NB4 (cell line): ENCODE results near the gene BAIAP3.

Experiments used
- DNase-seq: peaks from one replicate; pipeline ENCODE4 v3.0.0; 2010; ENCODE audit warnings: low read depth
- H3K4me3 ChIP-seq: one replicate; pipeline ENCODE4 v1.5.1; 2011; ENCODE audit warnings: mild to moderate bottlenecking, low read depth, low read length, moderate library complexity
- MAX ChIP-seq: IDR thresholded peaks from 2 replicates; pipeline ENCODE4 v1.6.1; 2011; ENCODE audit warnings: low read depth, low read length
- MYC ChIP-seq: IDR thresholded peaks from 2 replicates; pipeline ENCODE4 v1.6.1; 2011; ENCODE audit warnings: low read depth, low read length
- POLR2A ChIP-seq: IDR thresholded peaks from 2 replicates; pipeline ENCODE4 v1.6.1; 2011; ENCODE audit warnings: mild to moderate bottlenecking; ENCODE audit not compliant: insufficient read length; ENCODE audit errors: extremely low read depth
- TF ChIP-seq, protein P1 (sequence below): IDR thresholded peaks from one replicate; pipeline ENCODE4 v1.5.1; 2012; ENCODE audit warnings: low read depth, low read length

BAIAP3 gene

DNA sequence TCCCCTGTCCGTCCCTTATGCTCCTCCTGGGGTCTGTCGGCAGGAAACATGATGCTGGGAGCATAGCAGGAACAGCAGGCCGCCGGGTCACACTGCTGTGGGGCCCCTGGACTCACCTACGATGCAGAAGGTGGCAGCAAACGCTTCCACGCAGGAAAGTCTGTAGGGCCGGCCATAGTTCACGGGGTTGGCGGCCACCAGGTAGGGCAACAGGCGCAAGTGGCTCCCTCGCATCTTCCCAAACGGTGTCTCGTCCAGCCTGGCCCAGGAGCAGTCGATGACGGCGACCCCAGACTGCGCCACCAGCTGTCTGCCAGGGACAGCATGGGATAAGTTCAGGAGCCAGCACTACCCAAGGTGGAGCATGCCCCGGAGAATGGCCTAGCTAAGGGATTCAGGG lies 17.2 kb downstream of the BAIAP3 start:
- peak overlapping the region; percentile 73 for H3K4me3 ChIP-seq
- no peak for DNase-seq
- TF ChIP-seq MAX (no peak), MYC (no peak), POLR2A (no peak)
- TF ChIP-seq, protein P1, sequence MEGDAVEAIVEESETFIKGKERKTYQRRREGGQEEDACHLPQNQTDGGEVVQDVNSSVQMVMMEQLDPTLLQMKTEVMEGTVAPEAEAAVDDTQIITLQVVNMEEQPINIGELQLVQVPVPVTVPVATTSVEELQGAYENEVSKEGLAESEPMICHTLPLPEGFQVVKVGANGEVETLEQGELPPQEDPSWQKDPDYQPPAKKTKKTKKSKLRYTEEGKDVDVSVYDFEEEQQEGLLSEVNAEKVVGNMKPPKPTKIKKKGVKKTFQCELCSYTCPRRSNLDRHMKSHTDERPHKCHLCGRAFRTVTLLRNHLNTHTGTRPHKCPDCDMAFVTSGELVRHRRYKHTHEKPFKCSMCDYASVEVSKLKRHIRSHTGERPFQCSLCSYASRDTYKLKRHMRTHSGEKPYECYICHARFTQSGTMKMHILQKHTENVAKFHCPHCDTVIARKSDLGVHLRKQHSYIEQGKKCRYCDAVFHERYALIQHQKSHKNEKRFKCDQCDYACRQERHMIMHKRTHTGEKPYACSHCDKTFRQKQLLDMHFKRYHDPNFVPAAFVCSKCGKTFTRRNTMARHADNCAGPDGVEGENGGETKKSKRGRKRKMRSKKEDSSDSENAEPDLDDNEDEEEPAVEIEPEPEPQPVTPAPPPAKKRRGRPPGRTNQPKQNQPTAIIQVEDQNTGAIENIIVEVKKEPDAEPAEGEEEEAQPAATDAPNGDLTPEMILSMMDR, result no peak

- DNase-seq, result no peak
- peak overlapping the region; percentile 73 for H3K4me3 ChIP-seq
- TF ChIP-seq, protein P1, result no peak
- TF ChIP-seq MYC, result no peak
- TF ChIP-seq POLR2A, result no peak
- no peak for TF ChIP-seq MAX
These were observed 17.8 kb downstream of the BAIAP3 start for GRCh38 chr16:1351215-1351581.

DNA sequence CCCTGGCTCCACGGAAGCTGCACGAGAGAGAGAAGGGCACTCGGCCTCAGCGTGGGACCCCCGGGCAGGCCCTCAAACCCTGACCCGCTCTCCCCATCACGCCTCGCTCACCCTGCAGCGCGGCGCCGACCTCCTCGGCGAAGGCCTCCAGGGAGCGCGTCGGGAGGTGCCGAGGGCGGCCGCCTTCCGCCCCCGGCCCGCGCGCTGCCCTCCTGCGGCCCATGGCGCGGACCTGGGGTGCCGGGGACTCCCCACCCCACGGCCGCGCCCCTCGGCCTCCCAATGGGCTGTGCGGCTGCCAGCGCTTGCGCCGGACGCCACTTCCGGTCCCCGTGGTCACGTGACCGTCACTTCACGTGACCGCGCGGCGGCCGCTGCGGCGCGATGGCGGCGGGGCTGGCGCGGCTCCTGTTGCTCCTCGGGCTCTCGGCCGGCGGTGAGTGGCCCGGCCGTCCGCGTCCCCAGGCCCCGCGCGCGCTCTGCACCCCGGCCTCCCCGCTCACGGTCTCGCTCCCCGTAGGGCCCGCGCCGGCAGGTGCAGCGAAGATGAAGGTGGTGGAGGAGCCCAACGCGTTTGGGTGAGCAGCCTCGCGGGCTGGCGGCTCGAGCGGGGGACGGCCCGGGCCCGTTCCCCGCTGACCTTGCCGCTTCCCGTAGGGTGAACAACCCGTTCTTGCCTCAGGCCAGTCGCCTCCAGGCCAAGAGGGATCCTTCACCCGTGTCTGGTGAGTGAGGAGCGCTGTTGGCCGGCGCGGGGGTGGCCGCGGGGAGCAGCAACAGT lies 18.3 kb downstream of the BAIAP3 start, which contains the start of the genes GNPTG and TSR3:
GNPTG (plus strand) TSS at position 350 of the 781 bp plus-strand sequence; CDS start at position 385, 35 bp downstream.
TSR3 (minus strand) TSS at position 297 of the 781 bp plus-strand sequence; CDS start at position 223, 74 bp downstream.
- H3K4me3 ChIP-seq, result peak within 1 kb of the TSS; percentile 90
- TF ChIP-seq MAX, result peak; percentile 90
- TF ChIP-seq MYC, result peak; percentile 67
- no peak for TF ChIP-seq POLR2A
- TF ChIP-seq, protein P1, result no peak
- peak; percentile 85 for DNase-seq

GRCh38 chr16:1354815-1355540 lies 21.5 kb downstream of the BAIAP3 start:
- DNase-seq, result no peak
- TF ChIP-seq, protein P1, result no peak
- TF ChIP-seq MYC (no peak), POLR2A (no peak), MAX (no peak)
- H3K4me3 ChIP-seq, result no peak overlapping the region

DNA sequence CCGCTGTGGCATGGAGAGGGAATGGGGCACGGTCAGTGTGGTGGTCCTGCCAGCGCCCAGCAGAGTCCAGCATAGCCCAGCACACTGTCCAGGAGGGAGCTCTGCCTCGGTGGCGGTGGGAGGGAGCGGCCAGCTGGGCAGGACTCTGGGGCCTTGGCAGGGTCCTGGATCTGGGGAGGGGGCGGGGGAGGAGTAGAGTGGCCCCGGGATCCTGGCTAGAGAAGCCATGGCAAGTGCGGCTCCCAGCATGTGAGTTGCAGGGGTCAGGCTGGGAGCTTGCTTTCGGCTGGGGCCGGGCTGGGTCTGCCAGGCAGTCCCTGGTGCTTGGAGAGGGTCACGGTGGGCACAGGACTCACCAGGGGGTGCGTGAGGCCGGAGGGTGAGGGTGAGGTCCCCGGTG lies 22.1 kb downstream of the BAIAP3 start:
- TF ChIP-seq MYC, result no peak
- no peak for TF ChIP-seq MAX
- no peak for TF ChIP-seq POLR2A
- TF ChIP-seq, protein P1, result no peak
- no peak overlapping the region for H3K4me3 ChIP-seq
- no peak for DNase-seq
